ENCODE results near the gene PSMB2.

Gene PSMB2

DNA sequence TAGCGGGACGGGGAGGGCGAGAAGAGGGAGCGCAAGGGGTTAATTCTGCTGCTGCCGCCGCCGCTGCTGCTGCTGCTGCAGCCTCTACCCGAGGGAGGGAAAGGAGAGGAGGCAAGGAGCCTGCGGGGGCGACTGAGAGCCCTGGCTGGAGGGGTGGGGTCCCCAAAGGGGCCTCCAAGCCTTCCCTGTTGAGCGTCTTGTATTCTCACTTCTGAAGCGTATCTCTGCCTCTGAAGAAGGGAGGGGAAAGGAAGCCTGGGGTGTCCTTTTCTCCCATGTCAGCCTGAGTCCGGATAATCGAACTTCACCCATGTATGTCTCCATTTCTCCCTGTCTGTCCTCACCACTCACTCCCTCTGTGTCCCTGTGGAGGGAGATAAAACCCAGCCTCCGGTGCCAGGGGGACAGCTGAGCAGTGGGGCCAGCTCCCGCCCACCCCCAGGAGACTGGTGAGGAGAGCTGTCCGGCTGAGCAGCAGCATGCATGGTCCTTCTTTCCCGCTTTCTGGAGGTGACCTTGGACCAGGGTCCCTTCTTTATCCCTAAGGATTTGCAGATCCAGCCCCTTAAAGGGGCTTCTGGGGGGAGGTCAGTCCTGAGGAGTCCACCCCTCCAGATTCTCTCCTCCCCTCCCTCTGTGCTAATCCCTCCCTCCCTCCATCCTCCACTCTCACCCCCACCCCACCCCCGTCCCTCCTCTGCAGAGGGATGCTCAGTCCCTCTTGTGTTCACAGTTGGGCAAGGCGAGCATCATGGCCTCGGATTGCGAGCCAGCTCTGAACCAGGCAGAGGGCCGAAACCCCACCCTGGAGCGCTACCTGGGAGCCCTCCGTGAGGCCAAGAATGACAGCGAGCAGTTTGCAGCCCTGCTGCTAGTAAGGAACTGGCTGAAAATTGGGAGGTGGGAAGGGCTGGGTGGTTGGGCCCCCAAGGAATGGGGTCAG is 82.7 kb downstream of the PSMB2 start:
- no peaks in the 10 kb centered on the region for H3K27me3 ChIP-seq (ENCODE audit: control insufficient read depth, insufficient read depth, low read length)
- H3K4me3 ChIP-seq (ENCODE audit: low read depth, low read length): peak overlapping the region; percentile 93
- peak overlapping the region; percentile 77 for H3K9ac ChIP-seq (ENCODE audit: low read depth, low read length)
- peaks cover 22% of the 10 kb centered on the region for H3K4me1 ChIP-seq (ENCODE audit: control insufficient read depth, insufficient read depth, low read length)
- peaks cover 27% of the 10 kb centered on the region for H3K36me3 ChIP-seq (ENCODE audit: control insufficient read depth, insufficient read depth, low read length)
- no peaks in the 10 kb centered on the region for H3K9me3 ChIP-seq (ENCODE audit: control insufficient read depth, insufficient read depth, low read length)

DNA sequence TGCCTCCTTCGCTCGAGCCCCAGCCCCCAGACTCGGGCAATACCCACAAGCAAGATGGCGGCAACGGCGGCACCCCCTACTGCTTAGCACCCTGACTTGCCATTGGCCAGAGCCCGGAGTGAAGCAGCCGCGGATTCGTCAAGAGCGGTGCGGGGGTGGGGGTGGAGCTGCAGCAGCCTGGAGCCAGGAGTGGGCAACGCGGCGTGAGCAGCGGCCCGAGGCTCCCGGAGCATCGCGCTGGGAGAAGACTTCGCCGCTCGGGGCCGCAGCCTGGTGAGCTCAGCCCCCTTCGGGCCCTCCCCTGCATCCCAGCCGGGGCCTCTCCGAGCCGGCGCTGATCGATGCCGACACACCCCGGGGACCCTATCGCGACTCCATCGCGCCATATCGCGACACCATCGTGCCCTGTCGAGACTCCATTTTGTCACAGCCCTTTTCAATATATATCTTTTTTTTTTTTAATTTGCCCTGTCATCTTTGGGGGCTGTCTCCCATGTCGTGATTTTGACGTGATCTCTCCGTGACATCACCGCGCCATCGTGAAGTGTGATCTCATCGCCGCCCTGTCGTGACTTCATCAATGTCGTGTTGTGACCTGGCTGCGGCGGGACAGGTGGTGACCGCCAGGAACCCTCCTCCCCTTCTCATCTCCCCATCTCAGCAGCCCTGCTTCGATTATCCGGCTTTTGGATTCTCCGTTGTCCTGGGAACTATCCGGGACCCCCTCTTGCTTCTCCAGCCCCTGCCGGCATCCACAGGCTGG is 83.5 kb downstream of the PSMB2 start, which contains the start of gene NCDN:
TSS of gene NCDN (plus strand) at position 189 of the 763 bp plus-strand sequence. CDS start at position 581, 392 bp downstream.
- H3K9me3 ChIP-seq (ENCODE audit: control insufficient read depth, insufficient read depth, low read length): no peaks in the 10 kb centered on the region
- peaks cover 22% of the 10 kb centered on the region for H3K36me3 ChIP-seq (ENCODE audit: control insufficient read depth, insufficient read depth, low read length)
- no peaks in the 10 kb centered on the region for H3K27me3 ChIP-seq (ENCODE audit: control insufficient read depth, insufficient read depth, low read length)
- peaks cover 27% of the 10 kb centered on the region for H3K4me1 ChIP-seq (ENCODE audit: control insufficient read depth, insufficient read depth, low read length)
- H3K4me3 ChIP-seq (ENCODE audit: low read depth, low read length): peak within 1 kb of the TSS; percentile 93
- H3K9ac ChIP-seq (ENCODE audit: low read depth, low read length): peak within 1 kb of the TSS; percentile 96

DNA sequence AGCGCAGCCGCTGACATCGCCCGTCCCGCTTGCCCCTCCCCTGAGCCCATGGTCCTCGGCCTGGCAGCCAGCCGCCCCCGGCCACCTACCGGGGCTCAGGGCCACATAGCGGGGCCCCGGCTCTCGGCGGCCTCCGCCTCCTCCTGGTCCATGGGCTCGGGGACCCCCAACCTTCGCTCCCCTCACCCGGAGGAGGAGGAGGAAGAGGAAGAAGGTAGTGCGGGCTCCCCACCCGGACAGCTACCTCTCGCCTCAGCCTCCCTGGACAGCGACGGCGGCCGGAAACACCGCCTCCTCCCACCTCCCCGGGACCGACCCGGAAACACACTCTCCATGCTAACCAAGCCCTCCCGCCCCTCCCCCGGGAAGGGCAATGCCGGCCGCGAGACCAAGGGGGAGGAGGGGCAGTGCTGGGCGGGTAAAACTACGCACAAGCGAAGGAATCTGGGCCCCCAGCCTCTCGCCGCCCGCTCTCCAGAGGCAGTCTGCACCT is 84.2 kb downstream of the PSMB2 start, which contains the start of gene KIAA0319L:
TSS of gene KIAA0319L (minus strand) at position 286 of the 493 bp plus-strand sequence. CDS start 2,912 bp downstream, outside the sequence.
- Histone ChIP-seq H3K27me3 (ENCODE audit: control insufficient read depth, insufficient read depth, low read length) (no peaks in the 10 kb centered on the region), H3K4me1 (ENCODE audit: control insufficient read depth, insufficient read depth, low read length) (peaks cover 27% of the 10 kb centered on the region), H3K9ac (ENCODE audit: low read depth, low read length) (peak within 1 kb of the TSS; percentile 96), H3K4me3 (ENCODE audit: low read depth, low read length) (peak within 1 kb of the TSS; percentile 93), H3K9me3 (ENCODE audit: control insufficient read depth, insufficient read depth, low read length) (no peaks in the 10 kb centered on the region), H3K36me3 (ENCODE audit: control insufficient read depth, insufficient read depth, low read length) (peaks cover 21% of the 10 kb centered on the region)

DNA sequence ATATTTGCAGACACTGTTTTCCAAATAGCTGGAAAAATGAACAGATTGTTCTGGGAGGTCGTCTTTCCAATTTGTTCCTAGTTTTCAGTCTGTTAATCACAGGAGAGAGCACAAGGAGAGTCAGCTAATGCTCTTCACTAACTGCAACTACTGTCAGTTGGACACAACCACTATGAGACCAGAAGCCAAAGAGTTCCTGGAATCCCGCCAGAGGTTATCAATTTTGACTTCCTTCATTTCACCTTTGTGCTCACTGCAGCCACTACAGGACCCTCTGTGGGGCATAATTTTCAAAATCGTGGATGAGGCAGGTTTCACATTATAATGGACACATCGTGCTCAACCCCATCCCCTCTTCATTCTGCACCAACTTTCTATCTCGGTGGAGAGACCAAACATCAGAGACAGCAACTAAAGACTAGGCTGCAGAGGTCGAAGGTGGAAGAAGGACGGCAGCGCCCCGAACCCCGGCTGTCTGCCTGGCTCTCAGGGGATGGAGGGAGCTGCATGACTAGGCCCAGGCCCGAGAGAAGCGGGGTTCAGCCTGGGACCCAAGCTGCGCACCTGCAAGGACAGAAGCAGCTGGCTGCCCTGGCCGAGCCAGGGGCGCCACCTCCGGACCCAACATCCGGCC is 84.7 kb downstream of the PSMB2 start:
- no peaks in the 10 kb centered on the region for H3K9me3 ChIP-seq (ENCODE audit: control insufficient read depth, insufficient read depth, low read length)
- peak overlapping the region; percentile 93 for H3K4me3 ChIP-seq (ENCODE audit: low read depth, low read length)
- H3K4me1 ChIP-seq (ENCODE audit: control insufficient read depth, insufficient read depth, low read length): peaks cover 27% of the 10 kb centered on the region
- peaks cover 16% of the 10 kb centered on the region for H3K36me3 ChIP-seq (ENCODE audit: control insufficient read depth, insufficient read depth, low read length)
- peak overlapping the region; percentile 96 for H3K9ac ChIP-seq (ENCODE audit: low read depth, low read length)
- H3K27me3 ChIP-seq (ENCODE audit: control insufficient read depth, insufficient read depth, low read length): no peaks in the 10 kb centered on the region

DNA sequence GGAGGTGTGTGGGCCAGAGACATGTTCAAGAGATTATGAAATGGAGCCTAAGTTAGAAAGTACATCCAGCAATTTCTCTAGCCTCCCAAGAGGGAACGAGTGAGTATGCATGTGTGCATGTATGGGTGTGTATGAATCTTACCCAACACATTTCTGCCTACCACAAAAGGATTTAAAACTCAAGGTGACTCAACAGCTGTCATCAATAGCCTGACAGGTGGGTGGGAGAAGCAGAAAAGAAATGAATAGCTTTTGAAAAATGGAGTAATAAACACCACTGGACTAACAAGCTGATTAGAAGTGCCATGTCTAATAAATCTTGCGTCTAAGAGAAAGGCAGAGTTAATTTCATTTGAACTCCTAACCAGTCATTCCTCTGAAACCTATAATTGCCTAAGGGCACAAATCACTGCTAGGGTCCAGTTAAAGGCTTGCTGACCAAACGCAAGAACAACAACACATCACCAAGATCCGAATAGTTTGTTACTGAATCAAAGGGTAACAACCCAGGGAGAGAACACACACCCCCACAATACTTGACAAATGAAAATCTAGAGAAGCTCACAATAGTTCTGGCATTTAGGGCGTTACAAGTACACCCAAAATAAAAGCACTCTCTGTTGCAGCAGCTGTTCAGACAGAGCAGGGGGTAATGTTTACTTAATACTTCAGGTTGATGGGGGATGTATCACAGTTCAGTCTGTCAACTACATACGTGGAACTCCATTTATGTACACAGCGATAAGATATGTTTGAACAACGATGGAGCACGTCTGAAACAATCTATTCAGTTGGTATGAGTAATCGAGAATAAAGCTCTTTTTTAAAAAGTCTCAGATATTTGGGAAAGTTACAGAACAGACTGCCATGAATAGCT is 85.5 kb downstream of the PSMB2 start:
- Histone ChIP-seq H3K36me3 (ENCODE audit: control insufficient read depth, insufficient read depth, low read length) (peaks cover 9% of the 10 kb centered on the region), H3K27me3 (ENCODE audit: control insufficient read depth, insufficient read depth, low read length) (no peaks in the 10 kb centered on the region), H3K9ac (ENCODE audit: low read depth, low read length) (no peak overlapping the region), H3K4me1 (ENCODE audit: control insufficient read depth, insufficient read depth, low read length) (peaks cover 27% of the 10 kb centered on the region), H3K9me3 (ENCODE audit: control insufficient read depth, insufficient read depth, low read length) (no peaks in the 10 kb centered on the region), H3K4me3 (ENCODE audit: low read depth, low read length) (peak overlapping the region; percentile 93)

DNA sequence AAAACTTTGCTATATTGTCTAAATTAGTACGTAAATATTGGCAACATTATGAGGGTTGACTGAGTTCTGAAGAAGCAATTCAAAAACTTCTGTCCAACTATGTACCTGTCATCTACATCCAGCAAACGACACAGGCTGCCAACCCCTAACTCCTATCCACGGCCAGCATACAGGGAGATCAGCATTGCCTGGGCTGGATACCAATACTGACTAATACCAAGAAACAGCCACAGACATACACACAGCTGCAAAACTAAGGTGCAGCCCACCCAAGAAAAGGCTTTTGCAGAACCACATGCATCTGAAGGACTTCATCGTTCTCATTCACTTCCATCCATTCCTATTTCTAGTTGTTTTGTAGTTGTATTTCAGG is 86.1 kb downstream of the PSMB2 start:
- Histone ChIP-seq H3K36me3 (ENCODE audit: control insufficient read depth, insufficient read depth, low read length) (peaks cover 3% of the 10 kb centered on the region), H3K27me3 (ENCODE audit: control insufficient read depth, insufficient read depth, low read length) (no peaks in the 10 kb centered on the region), H3K9ac (ENCODE audit: low read depth, low read length) (no peak overlapping the region), H3K4me3 (ENCODE audit: low read depth, low read length) (peak overlapping the region; percentile 93), H3K9me3 (ENCODE audit: control insufficient read depth, insufficient read depth, low read length) (no peaks in the 10 kb centered on the region), H3K4me1 (ENCODE audit: control insufficient read depth, insufficient read depth, low read length) (peaks cover 27% of the 10 kb centered on the region)

DNA sequence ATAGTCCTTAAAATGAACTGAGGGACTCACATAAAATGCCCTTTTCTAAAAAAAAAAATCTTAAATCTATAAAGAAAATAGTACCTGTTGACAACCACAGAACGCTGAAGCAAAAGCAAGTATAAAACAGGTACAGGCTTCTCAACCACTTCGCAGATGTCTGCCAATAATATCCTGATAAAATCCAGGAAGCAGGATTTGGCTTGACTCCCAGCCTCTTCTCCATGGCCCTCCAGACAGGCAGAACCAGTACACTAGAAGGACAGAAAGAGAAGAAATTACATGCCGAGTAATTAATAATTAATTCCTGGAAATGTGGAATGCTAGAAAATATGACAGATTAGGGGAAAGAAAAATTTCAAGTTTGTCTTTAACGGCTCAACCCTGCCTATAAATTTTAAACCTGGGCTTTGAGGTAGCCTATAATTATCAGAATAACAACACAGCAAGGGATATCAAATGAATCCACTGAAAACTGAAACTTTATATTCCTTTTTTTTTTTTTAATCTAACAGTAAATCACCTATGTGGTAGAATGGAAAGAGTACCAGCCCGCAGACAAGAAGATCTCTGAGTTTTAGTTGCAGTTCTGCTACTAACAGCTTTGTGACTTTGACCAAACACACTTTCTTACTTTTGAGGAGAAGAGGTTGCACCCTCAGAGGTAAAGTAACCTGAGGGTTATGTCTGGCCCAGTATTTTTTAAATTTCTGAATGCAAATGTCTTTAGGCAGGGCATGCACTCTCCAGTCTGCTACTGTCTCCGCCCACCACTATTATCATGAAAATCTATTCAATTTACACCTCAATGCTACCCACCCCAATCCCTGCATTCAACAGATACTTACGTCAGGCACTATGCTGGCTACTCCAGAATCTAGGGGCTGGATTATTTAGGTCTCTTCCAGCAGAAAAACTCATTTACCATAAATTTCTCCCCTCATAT is 86.8 kb downstream of the PSMB2 start:
- Histone ChIP-seq H3K9me3 (ENCODE audit: control insufficient read depth, insufficient read depth, low read length) (no peaks in the 10 kb centered on the region), H3K36me3 (ENCODE audit: control insufficient read depth, insufficient read depth, low read length) (peaks cover 3% of the 10 kb centered on the region), H3K9ac (ENCODE audit: low read depth, low read length) (peak overlapping the region; percentile 66), H3K4me3 (ENCODE audit: low read depth, low read length) (peak overlapping the region; percentile 93), H3K27me3 (ENCODE audit: control insufficient read depth, insufficient read depth, low read length) (no peaks in the 10 kb centered on the region), H3K4me1 (ENCODE audit: control insufficient read depth, insufficient read depth, low read length) (peaks cover 27% of the 10 kb centered on the region)

DNA sequence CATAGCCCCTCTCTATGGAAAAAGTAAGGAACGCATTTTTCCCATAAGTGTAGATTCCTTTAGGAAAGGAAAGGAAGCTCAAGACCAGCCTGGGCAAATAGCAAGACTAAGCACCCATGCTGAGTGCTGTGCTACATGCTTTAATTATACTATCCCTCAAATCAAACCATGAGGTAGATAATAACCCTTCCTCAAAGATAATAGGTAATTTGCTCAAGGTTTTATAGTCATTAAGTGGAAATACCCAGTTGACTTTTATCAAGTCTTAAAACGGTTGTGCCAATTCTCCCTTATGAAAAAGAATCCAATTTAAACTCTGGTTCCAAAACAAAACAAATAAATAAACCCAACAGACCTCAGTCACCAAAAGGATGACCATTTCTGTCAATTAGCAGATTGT is 87.5 kb downstream of the PSMB2 start:
- Histone ChIP-seq H3K4me3 (ENCODE audit: low read depth, low read length) (peak overlapping the region; percentile 11), H3K36me3 (ENCODE audit: control insufficient read depth, insufficient read depth, low read length) (peaks cover 3% of the 10 kb centered on the region), H3K9ac (ENCODE audit: low read depth, low read length) (no peak overlapping the region), H3K27me3 (ENCODE audit: control insufficient read depth, insufficient read depth, low read length) (no peaks in the 10 kb centered on the region), H3K9me3 (ENCODE audit: control insufficient read depth, insufficient read depth, low read length) (no peaks in the 10 kb centered on the region), H3K4me1 (ENCODE audit: control insufficient read depth, insufficient read depth, low read length) (peaks cover 27% of the 10 kb centered on the region)
